Stimulated activated CD4-positive, alpha-beta T cell treated with anti-CD3 and anti-CD28 coated beads, Interleukin-2, amount 100 ng/mL, for 48 hours (primary cell): Measurements from ENCODE around the gene MED14.

Experiments
- DNase-seq, 2 donors: peaks; one replicate each; pipeline ENCODE4 v3.0.0-alpha.2; 2020

Gene MED14

DNA sequence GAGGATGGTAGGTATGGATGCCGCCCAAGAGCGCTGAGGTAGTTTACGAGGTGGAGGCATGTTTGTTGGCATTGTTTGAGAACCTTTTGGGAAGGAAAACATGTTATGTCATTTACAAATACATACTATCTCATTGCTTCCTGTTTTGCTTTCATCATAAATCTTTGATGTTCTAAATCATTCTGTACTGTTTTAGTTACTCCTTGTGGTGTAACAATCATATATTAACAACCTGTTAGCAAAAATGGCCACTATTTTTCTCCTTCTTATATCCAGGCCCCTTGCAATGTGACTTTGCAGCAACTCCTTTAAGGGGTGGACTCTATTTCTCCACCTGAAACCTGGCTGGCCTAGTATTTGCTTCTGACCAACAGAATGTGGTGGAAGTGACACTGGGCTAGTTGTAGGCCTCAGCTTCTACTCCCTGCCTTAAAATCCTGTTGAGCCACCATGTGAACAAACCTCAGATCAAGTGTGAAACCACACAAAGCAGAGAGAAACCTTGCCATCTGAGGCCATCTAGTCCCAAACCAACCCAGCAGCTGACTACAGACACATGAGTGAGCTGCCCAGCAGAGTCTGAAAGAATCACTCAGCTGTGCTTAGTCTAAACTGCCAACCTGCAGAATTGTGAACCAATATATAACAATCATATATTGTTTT is 72.1 kb downstream of the MED14 start:
- no peak for DNase-seq

DNA sequence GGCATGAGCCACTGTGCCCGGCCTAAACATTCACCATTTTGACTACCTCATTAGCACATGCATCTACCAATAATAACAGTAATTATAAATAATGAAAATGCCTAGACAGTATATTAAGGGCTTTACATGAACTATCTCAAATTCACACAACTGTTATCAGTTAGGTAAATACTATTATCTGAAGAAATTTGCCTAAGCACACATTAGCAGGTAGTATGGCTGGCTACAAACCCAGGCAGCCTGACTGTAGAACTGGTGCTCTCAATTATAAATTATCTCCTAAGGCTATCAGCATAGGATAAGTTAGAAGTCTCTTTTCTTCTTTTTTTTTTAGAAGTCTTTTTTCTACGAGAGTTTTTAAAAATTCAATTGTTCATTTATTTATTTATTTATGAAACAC is 73.9 kb downstream of the MED14 start:
- DNase-seq = no peak

DNA sequence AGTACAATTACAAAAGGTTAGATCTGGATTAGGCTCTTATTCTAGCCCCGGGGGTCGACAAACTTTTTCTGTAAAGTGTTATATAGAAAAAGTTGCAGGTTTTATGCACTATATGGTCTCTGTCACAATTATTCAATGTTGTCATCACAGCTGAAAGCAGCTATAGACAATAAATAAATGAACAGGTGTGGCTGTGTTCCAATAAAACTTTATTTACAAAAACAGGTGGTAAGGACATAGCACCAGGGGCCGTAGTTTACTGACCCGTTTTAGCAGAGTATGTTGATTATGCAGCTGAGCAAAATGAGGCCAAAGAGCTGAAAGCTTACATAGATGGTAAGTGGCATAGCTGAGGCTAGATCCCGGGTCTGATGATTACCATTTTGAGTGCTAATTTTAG is 75.0 kb downstream of the MED14 start:
- DNase-seq = no peak

GRCh38 chrX:40653535-40653934 is 81.8 kb downstream of the MED14 start:
- no peak for DNase-seq

GRCh38 chrX:40652664-40653063 is 82.7 kb downstream of the MED14 start:
- DNase-seq = no peak

- DNase-seq = peak; percentile 60 to 73
Observed at GRCh38 chrX:40651620-40652223, 83.6 kb downstream of the MED14 start.

GRCh38 chrX:40647307-40648197 is 87.8 kb downstream of the MED14 start, which contains the start of gene CXorf38:
TSS of gene CXorf38 (minus strand) at chrX:40647561. CDS start at chrX:40647520, 41 bp downstream.
- peak; percentile 89 to 97 for DNase-seq

GRCh38 chrX:40646489-40647306 is 88.6 kb downstream of the MED14 start:
- peak in 1 of 2 donors; percentile 10 for DNase-seq

DNA sequence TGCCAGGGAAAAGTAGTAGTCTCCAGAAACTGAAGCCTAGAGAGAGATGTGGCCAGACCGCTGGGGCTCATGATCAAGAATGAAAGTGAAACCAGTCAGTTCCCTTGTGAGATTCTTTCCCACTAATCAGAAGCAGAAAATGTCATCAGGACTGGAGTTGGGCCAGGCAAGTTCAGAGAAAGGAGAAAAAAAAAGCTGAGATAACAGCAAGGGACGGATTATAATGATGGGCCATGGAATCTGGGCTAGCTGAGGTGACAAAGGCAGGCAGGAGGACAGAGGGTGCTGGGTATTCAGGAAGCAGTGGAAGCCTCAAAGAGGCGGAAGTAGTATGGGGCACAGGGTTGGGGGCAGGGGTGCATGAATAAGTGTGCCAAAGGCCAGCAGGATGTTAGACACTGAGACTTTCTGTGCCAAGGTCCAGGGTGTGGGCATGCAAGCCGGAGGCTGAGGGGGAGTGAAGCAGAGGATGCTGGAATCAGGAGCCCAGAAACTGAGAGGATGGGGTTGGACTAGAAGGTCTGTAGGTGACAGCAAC is 90.5 kb downstream of the MED14 start:
- peak; percentile 6 to 8 for DNase-seq

- DNase-seq = no peak
Observed at GRCh38 chrX:40644176-40644575, 91.2 kb downstream of the MED14 start.

DNA sequence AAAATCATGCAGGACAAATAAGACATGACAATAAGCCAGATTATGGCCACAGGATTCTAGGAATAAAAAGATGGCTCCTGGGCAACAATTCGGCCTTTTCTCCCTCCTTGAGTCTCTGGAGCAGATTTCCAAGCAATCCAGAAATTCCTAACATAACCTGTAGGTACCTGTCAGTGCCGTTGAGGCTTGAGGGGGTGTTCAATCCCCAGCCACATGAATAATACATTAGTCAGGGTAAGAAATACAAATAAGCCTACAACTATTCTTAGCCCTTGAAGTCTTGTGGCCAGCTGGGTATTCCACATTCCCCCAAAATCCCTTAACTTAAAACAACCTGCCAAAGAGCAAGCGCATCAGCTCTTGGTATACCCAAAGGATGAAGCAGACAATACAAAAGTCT is 97.7 kb downstream of the MED14 start:
- DNase-seq = no peak

GRCh38 chrX:40632199-40632598 is 103.1 kb downstream of the MED14 start:
- DNase-seq = no peak

DNA sequence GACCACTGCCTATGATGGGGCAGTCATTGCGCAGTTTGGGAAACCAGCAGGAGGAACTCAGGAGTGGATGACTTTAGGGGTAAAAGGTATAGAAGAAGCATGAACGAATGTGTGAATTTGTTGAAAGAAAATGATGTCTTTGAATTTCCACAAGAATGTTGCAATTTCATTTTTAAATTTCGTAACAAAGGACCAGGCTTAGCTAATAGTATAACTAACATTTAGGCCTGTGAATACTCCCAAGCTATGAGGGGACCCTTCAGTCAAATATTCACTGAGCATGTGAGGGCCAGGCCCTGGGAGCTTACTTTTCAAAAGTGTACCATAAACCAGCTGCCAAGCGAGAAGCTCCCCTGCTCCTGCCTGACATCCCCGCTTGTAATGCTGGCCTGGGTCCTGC is 106.8 kb downstream of the MED14 start:
- no peak for DNase-seq

DNA sequence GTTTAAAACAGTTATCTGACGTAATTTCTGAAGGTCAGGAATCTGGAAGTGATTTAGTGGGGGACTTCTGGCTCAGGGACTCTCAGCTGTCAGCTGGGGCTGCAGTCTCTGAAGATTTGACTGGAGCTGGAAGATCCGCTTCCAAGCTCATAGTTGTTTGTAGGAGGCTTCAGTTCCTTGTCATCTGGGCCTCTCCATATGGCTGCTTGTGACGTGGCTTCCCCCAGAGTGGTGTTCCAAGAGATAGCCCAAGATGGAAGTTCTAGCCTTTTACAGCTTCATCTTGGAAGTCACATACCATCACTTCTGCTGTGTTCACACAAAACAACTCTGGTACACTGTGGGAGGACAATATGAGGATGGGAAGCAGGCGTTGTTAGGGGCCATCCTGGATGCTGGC is 110.0 kb downstream of the MED14 start:
- DNase-seq = no peak

DNA sequence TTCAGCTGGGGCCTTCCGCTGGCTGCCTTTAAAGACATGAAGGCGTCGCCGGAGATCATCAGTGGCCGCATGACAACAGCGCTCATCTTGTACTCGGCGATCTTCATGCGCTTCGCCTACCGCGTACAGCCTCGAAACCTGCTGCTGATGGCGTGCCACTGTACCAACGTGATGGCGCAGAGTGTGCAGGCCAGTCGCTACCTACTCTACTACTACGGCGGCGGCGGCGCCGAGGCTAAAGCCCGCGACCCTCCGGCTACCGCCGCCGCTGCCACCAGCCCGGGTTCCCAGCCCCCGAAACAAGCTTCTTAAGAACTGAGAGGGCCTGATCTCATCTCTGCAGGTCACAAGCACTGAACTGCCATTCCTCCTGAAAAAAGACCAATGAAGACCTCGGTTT is 111.7 kb downstream of the MED14 start:
- no peak for DNase-seq

GRCh38 chrX:40623139-40623536 is 112.2 kb downstream of the MED14 start, which contains the start of gene MPC1L:
TSS of gene MPC1L (plus strand) at chrX:40623428. CDS start at chrX:40623566, 138 bp downstream.
- no peak for DNase-seq

DNA sequence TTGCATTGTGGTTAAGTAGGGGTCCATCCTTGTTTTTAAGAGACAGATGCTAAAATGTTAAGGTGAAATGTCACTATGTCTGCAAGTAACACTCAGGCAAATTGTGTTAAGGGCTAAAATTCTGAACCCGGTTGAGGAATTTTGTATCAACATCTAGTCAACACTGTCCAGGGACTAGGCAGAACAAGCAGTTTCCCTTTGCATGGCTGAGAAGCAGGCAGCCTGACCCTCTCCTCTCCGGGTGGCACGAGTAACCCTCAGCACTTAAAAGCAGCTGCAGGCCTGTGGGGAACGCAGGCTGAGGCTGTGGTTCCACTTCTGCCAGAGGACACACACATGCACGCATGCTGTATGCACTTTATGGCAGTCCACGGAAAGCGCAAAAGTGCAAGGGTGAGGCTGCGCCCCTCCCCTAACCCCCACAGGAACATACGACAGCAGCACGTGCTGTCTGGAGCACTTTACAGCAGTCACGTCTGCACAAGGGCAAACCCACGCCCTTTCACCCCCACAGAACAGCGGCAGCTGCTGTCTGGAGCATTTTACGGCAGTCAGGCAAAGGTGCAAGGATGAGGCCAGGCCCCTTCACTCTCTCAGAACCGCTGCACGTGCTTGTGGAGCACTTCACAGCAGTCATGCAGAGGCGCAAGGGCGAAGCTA is 112.7 kb downstream of the MED14 start:
- no peak for DNase-seq

DNA sequence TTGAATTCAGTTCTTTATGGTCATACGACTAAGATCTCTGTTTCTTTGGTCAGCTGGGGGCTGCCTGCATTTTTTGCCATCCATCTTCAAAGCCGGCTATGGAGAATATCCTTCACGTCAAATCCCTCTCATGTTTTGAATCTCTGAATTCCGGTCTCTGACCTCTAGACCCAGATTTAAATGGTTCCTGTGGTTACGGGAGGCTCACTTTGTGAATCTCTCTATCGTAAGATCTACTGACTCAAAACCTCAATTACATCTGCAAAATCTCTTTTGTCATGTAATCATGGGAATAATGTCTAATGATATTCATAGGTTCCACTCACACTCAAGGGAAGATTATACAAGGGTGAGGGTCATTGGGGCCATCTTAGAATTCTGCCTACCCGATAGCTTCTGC is 117.8 kb downstream of the MED14 start:
- no peak for DNase-seq

GRCh38 chrX:40615976-40616375 is 119.4 kb downstream of the MED14 start:
- DNase-seq = no peak

GRCh38 chrX:40612511-40612910 is 122.8 kb downstream of the MED14 start:
- DNase-seq = no peak

DNA sequence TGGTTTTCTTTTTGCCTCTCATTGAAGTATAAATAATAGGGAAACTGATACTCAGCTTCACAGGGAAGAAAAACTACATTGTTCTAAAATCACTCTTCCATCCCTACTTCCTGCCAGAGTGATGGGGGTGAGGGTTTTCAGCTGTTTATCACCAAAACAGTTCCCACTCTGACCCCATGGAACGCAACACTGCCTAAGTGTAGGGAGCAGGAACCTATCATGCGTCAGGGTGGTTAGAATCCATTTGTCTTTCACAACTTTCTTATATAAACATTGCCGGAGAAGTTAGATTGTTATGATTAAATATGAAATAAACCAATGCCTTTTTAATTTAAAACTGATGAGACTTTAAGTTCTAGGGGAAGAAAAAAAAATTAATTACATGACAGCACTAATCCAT is 128.0 kb downstream of the MED14 start:
- no peak for DNase-seq

GRCh38 chrX:40603446-40603845 is 131.9 kb downstream of the MED14 start:
- no peak for DNase-seq
